Hematopoietic multipotent progenitor cell treated with erythropoietin and hydrocortisone succinate and interleukin-3 and kit ligand, for 17 days (in vitro differentiated cells): ENCODE data around the gene CT47C1.
A peak's percentile ranks its signal among the peaks of the same experiment; 100 is the strongest.

Experiments used
- DNase-seq: peaks from one replicate; pipeline ENCODE4 v3.0.0-alpha.2; 2015; ENCODE audit warnings: low spot score

CT47C1 gene

DNA sequence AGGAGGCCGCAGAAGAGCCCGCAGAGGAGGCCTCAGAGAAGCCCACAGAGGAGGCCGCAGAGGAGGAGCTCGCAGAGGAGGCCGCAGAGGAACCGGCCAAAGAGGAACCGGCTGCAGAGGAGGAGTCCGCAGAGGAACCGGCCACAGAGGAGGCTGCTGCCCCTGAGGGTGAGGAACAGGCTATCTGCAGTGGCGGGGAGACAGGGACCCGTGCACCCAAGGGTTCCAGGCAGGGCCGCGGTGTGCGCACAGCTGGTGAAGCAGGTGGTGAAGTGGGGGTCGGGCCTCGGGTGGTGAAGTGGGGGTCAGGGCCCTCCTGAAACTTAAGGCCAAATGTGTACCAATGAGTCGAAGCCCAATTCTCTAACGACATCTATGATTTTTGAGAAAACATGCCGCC, 1.1 kb downstream of the CT47C1 start:
- no peak for DNase-seq

GRCh38 chrX:119075270-119076025, 2.7 kb downstream of the CT47C1 start:
- no peak for DNase-seq

DNA sequence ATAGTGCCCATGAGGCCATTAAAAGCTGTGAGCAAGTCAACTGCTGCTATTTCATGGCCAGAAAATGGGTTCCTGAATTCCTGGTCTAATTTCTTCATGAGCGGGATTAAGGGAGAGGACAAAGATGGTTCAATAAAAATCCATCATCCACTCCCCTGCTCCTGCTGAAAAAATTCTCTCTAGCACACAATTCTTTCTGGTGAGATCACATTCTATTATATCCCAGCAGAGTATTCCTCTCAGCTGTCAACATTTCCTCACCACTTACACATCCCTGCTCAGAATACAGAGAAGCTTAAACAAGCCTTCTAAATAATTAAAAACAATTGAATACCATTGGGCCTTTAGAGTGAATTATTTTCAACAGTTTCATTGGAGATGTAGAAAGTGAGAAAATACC, 9.5 kb downstream of the CT47C1 start:
- DNase-seq: no peak

- DNase-seq: no peak
Observed at GRCh38 chrX:119084766-119085165, 12.0 kb downstream of the CT47C1 start.

DNA sequence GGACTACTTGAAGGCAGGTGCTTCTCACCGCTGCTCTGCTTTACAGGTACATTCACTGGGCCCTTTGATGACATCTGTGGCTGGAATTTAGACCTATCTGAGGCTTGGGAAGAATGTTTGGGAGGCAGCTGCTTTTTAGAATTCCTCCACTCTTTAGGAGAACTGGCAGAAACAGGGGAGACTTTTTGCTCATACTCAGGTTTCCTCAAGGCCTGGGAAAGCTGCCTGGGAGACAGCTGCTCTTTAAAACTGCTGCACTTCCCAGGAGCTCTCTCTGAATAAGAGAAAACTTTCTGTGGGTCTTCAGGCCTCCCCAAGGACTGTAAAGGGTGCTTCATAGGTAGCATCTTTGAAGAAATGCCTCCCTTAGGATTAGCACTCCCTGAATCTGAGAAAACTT, 14.3 kb downstream of the CT47C1 start:
- DNase-seq: no peak

DNA sequence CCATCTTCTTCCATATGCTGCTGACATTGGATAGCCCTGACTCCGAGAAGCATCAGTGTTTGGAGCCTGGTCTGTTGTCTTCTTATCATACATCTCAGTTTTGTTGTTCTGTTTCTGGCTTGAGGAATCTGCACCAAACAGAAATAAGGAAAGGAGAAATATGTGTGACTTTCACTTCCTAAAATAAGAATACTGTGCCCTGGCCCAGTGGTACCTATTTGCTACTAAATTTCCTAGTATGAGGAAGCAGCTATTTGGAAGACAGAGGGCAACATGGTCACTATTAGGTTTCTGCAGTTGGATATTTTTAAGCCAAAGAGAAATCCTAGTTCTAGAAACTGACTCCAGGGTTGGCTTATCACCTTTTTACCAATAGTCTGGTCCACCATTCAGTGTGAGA, 16.8 kb downstream of the CT47C1 start:
- DNase-seq: no peak

DNA sequence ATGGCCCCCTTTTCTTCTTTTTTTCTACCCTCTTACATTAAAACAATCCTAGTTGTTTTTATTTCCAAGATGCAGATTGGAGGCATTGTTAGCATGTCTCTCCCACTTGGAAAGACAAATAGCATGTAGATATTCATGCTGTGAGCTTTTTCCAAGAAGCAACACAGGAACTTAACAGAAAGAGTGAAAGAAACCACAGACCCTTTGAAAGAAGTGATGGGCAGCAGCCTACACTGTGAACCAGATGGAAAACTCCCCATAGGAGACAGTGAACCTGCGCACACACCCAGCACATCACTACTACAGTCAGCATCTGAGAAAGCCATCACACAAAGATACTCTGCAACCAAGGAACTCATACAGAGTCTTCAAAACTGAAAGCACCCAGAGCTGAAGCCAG, 17.8 kb downstream of the CT47C1 start:
- no peak for DNase-seq

DNA sequence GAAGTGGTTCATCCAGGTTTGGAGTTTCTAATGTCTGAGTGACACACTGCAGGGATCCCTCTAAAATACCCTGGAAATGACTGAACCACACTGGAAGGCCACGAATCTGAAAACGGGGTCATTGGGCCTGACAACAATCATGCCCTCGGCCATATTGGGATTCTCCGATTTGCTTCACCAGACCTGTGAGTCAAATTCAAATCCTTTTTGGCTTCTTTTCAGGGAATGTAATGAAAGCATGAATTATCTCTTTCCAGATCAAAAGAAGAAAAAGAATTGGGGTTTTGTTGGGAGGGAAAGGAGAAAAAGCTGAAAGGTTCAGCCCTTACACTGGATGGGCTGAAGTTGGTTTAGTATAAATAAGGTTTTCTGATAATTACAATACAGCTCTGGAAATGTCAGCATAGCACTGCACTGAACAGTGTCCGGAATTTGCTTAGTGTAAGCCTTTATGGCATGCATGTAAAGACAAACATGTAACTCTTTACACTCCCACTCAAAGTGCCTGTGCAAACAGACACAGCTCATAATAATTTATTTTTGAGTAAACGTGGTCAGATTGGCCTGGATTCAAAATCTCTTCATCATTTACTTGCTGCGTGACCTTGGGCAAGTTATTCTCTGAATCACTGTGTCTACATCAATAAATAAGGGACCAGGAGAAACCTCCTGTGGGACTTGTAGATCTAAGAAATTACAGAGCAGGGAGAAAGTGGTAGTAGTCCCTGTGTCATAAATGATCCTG, 21.4 kb downstream of the CT47C1 start:
- no peak for DNase-seq

- no peak for DNase-seq
Observed at GRCh38 chrX:119094819-119095218, 22.0 kb downstream of the CT47C1 start.

DNA sequence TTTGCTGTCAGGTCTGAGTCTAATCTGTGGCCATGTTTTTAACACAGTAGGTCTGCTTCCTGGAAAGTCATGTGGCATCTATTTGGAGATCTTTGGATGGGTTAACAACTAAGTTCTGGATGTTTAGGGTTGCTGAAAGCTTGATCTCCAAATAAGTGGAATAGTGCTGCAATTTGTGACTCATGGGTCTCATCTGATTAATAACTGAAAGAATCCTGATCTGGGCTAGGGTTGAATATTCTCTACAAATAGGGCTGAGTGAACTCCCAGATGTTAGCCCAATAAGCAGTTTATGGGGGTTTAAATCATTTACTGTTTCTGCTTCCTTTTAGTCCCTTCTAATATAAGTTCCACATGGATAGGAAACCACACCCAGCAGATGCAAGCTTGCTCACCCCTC, 23.1 kb downstream of the CT47C1 start:
- DNase-seq: no peak

GRCh38 chrX:119101168-119101567, 28.4 kb downstream of the CT47C1 start:
- no peak for DNase-seq

GRCh38 chrX:119105826-119106225, 33.0 kb downstream of the CT47C1 start:
- no peak for DNase-seq

DNA sequence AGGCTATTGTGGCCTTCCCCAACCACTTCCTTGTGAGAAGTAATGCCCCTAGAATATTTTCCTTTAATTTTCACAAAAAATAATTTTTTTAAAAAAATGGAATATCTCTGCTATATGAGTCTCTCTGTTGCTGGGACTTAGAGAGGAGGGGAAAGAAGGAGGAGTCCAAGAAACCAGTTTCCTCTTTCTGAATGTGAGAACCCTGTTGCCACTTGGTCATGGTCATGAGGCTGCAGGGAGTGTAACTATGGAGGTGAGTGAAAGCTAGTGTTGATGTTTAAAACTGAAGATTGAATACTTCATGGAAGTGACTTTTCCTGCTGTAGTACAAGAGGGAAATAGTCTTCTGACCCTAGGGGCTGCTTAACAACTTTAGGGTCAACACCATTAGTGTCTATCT, 34.4 kb downstream of the CT47C1 start:
- no peak for DNase-seq

DNA sequence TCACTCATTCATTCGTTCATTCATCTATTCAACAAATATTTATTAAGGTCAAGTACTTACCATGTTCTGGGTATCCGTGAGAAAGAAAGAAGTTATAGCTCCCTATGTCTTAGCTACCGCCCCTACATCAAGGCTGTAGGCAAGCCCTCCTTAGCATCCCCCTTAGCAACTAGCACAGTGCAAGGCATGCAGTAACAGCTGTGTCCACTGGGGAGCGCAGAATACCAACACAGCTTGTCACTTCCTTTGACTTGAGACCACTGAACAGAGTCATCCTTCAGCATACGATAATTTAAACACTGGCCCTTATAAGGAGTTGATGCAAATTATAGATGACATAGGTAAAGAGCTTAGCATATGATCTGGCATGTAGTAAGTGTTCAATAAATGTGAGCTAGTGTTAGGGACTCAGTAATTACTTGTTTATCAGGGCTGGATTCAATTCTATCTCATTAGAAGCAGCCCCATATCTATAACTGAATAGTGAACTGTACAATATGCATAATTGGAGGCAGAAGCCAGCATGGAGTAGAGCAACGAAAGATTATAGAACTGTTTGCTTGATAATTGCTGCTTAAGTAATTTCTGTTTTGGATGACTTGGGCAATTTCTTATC, 46.1 kb downstream of the CT47C1 start:
- DNase-seq: peak; percentile 4

DNA sequence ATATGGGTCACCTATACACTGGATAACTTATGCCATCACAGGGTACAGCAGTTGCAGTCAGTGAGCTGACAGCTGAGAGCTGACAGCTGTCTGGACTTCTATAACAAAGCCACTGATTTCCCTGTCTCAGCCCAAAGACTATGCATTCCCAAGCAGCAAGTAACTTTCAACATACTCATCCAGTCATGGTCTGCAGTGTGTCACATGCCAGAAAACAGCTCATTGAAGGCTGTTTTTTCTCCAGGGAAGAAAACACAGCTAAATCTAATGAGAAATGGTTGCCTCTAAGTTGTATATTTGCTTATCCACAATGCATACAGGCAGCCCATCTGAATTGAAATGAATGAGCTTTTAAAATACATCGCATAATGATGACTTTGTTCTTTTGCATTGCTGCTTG, 48.5 kb downstream of the CT47C1 start:
- DNase-seq: no peak
